H9 (cell line): ENCODE data around the gene RADIL. TPM values are rescaled to one million over a fixed set of nuclear protein-coding genes. Genes with fewer than 3 reads are reported as not detected.

Experiments
- DNase-seq: peaks from one replicate; pipeline ENCODE4 v3.0.0-alpha.2; 2017
- H2AFZ ChIP-seq: one replicate; pipeline ENCODE4 v1.6.1; 2013; ENCODE audit warnings: mild to moderate bottlenecking, low read length, control low read depth, moderate library complexity
- H2AK5ac ChIP-seq: 2 replicates; pipeline ENCODE4 v1.6.1; 2013; ENCODE audit warnings: low read length, control low read depth, mixed read lengths; ENCODE audit not compliant: insufficient read length
- H2BK120ac ChIP-seq: one replicate; pipeline ENCODE4 v1.6.1; 2013; ENCODE audit warnings: low read depth, mild to moderate bottlenecking, low read length, control low read depth, inconsistent platforms; ENCODE audit not compliant: poor library complexity, severe bottlenecking
- H2BK12ac ChIP-seq: 2 replicates; pipeline ENCODE4 v1.6.1; 2013; ENCODE audit warnings: low read length, control low read depth, mixed read lengths, low read depth; ENCODE audit not compliant: insufficient read length
- H2BK15ac ChIP-seq: 2 replicates; pipeline ENCODE4 v1.6.1; 2013; ENCODE audit warnings: low read depth, low read length, control low read depth
- H2BK20ac ChIP-seq: one replicate; pipeline ENCODE4 v1.6.1; 2013; ENCODE audit warnings: low read depth, mild to moderate bottlenecking, low read length, control low read depth, inconsistent platforms; ENCODE audit not compliant: poor library complexity, severe bottlenecking
- H2BK5ac ChIP-seq: 2 replicates; pipeline ENCODE4 v1.6.1; 2013; ENCODE audit warnings: low read length, control low read depth, mixed read lengths; ENCODE audit not compliant: insufficient read length
- H3K14ac ChIP-seq: 2 replicates; pipeline ENCODE4 v1.6.1; 2013; ENCODE audit warnings: low read length, control low read depth; ENCODE audit not compliant: insufficient read depth
- H3K18ac ChIP-seq: 2 replicates; pipeline ENCODE4 v1.6.1; 2013; ENCODE audit warnings: low read depth, mild to moderate bottlenecking, mixed read lengths, low read length, control low read depth; ENCODE audit not compliant: insufficient read length
- H3K23ac ChIP-seq: 2 replicates; pipeline ENCODE4 v1.6.1; 2013; ENCODE audit warnings: low read length, control low read depth, mixed read lengths, low read depth; ENCODE audit not compliant: insufficient read length
- H3K23me2 ChIP-seq: 2 replicates; pipeline ENCODE4 v1.6.1; 2013; ENCODE audit warnings: low read depth, mild to moderate bottlenecking, mixed read lengths, low read length, control low read depth; ENCODE audit not compliant: insufficient read length, poor library complexity, severe bottlenecking
- H3K27ac ChIP-seq: 2 replicates; pipeline ENCODE4 v1.5.1; 2013; ENCODE audit warnings: low read length, control low read depth, mixed read lengths, low read depth; ENCODE audit not compliant: insufficient read length
- H3K27me3 ChIP-seq: 2 replicates; pipeline ENCODE4 v1.6.1; 2013; ENCODE audit warnings: low read length, control low read depth, inconsistent platforms; ENCODE audit not compliant: insufficient read depth
- H3K4ac ChIP-seq: 2 replicates; pipeline ENCODE4 v1.6.1; 2013; ENCODE audit warnings: low read depth, mild to moderate bottlenecking, control low read depth, inconsistent platforms, low read length, moderate library complexity
- H3K4me1 ChIP-seq: 2 replicates; pipeline ENCODE4 v1.6.1; 2013; ENCODE audit warnings: low read length, control low read depth, inconsistent platforms; ENCODE audit not compliant: insufficient read depth
- H3K4me2 ChIP-seq: 2 replicates; pipeline ENCODE4 v1.6.1; 2013; ENCODE audit warnings: low read length, control low read depth, mixed read lengths; ENCODE audit not compliant: insufficient read length, insufficient read depth
- H3K56ac ChIP-seq: 2 replicates; pipeline ENCODE4 v1.6.1; 2013; ENCODE audit warnings: low read depth, mild to moderate bottlenecking, mixed read lengths, low read length, control low read depth; ENCODE audit not compliant: insufficient read length
- H3K79me1 ChIP-seq: 2 replicates; pipeline ENCODE4 v1.6.1; 2013; ENCODE audit warnings: low read depth, mild to moderate bottlenecking, moderate library complexity, low read length, control low read depth, inconsistent platforms; ENCODE audit not compliant: insufficient read depth, poor library complexity, severe bottlenecking
- H3K79me2 ChIP-seq: 2 replicates; pipeline ENCODE4 v1.6.1; 2013; ENCODE audit warnings: low read length, control low read depth, inconsistent platforms; ENCODE audit not compliant: insufficient read depth
- H3K9ac ChIP-seq: 2 replicates; pipeline ENCODE4 v1.6.1; 2013; ENCODE audit warnings: low read length, control low read depth, mixed read lengths; ENCODE audit not compliant: insufficient read length; ENCODE audit errors: extremely low read depth
- H3K9me3 ChIP-seq: one replicate; pipeline ENCODE4 v1.6.1; 2013; ENCODE audit warnings: low read depth, low read length, inconsistent platforms; ENCODE audit not compliant: control insufficient read depth
- H3T11ph ChIP-seq: one replicate; pipeline ENCODE4 v1.6.1; 2013; ENCODE audit warnings: mild to moderate bottlenecking, low read length, control low read depth, inconsistent platforms
- H4K20me1 ChIP-seq: one replicate; pipeline ENCODE4 v1.6.1; 2013; ENCODE audit not compliant: control insufficient read depth, insufficient read length, insufficient read depth
- H4K5ac ChIP-seq: 2 replicates; pipeline ENCODE4 v1.6.1; 2013; ENCODE audit warnings: low read depth, mild to moderate bottlenecking, mixed read lengths, low read length, control low read depth; ENCODE audit not compliant: insufficient read length
- H4K8ac ChIP-seq: replicated peaks from 2 replicates; pipeline ENCODE4 v1.6.1; 2013; ENCODE audit warnings: low read length, control low read depth, mixed read lengths, low read depth; ENCODE audit not compliant: insufficient read length
- H4K91ac ChIP-seq: 2 replicates; pipeline ENCODE4 v1.6.1; 2013; ENCODE audit warnings: low read depth, mild to moderate bottlenecking, moderate library complexity, mixed read lengths, low read length, control low read depth; ENCODE audit not compliant: insufficient read length
- H3K27ac Mint-ChIP-seq, 3 experiments: 2 replicates in 2 of 3; 3 replicates in 1 of 3; pipeline ENCODE4 v1.8.0; 2020 to 2021; ENCODE audit warnings: mixed read lengths in 3 of 3, mild to moderate bottlenecking in 1 of 3, moderate library complexity in 1 of 3
- H3K27me3 Mint-ChIP-seq: 2 replicates; pipeline ENCODE4 v1.8.0; 2021; ENCODE audit warnings: low read depth, mild to moderate bottlenecking, moderate library complexity, mixed read lengths
- H3K36me3 Mint-ChIP-seq, 3 experiments: 2 replicates in 2 of 3; 3 replicates in 1 of 3; pipeline ENCODE4 v1.8.0; 2020 to 2021; ENCODE audit warnings: low read depth in 3 of 3, mixed read lengths in 3 of 3; ENCODE audit not compliant: insufficient read depth in 1 of 3
- H3K4me1 Mint-ChIP-seq, 2 experiments: 2 replicates each; pipeline ENCODE4 v1.8.0; 2020; ENCODE audit warnings: mixed read lengths in 2 of 2
- H3K4me3 Mint-ChIP-seq, 2 experiments: 2 replicates in 1 of 2; 3 replicates in 1 of 2; pipeline ENCODE4 v1.8.0; 2020 to 2021; ENCODE audit warnings: mild to moderate bottlenecking in 2 of 2, mixed read lengths in 2 of 2, moderate library complexity in 1 of 2
- H3K9me3 Mint-ChIP-seq, 2 experiments: 2 replicates in 1 of 2; 3 replicates in 1 of 2; pipeline ENCODE4 v1.8.0; 2020; ENCODE audit warnings: mild to moderate bottlenecking in 2 of 2, mixed read lengths in 2 of 2, moderate library complexity in 1 of 2
- CTCF ChIP-seq: fragments of 200-600 bp; sonication (generic); conservative IDR thresholded peaks from 3 replicates; pipeline ENCODE4 v1.8.0; 2021; ENCODE audit warnings: antibody characterized with exemption, mild to moderate bottlenecking
- WGBS: extraction: QIAGEN DNeasy Blood & Tissue Kit; methylation state at CpG from one replicate; pipeline ENCODE4 v1.1.7; 2013; ENCODE audit warnings: missing lambda C conversion rate, low lambda C conversion rate, mixed read lengths; ENCODE audit not compliant: insufficient read length; ENCODE audit errors: extremely low coverage; 5-methylcytosine and 5-hydroxymethylcytosine counted together
- total RNA-seq: library from RNA; stranded (reverse); gene quantifications from 2 replicates; pipeline ENCODE4 v1.2.1, GENCODE V29; 2021

Gene RADIL
- total RNA-seq, 1 experiment from 2014 or later = 4.7 TPM

- Mint-ChIP-seq H3K36me3 (peaks cover 0 to 10% (median 2%) of the 10 kb centered on the region in 3 experiments; a peak in 3 of 7 replicates), H3K27ac (no peak overlapping the region), H3K4me3 (no peak overlapping the region), H3K27me3 (no peaks in the 10 kb centered on the region; the same call in 1 of the 2 replicates), H3K9me3 (no peaks in the 10 kb centered on the region), H3K4me1 (peaks cover 9 to 20% of the 10 kb centered on the region in 2 experiments)
- Histone ChIP-seq H2BK5ac (no peak overlapping the region), H3K18ac (no peak overlapping the region), H4K20me1 (no peaks in the 10 kb centered on the region), H2BK12ac (no peak overlapping the region), H3K27me3 (no peaks in the 10 kb centered on the region), H3K56ac (no peak overlapping the region), H3K79me2 (no peaks in the 10 kb centered on the region), H3K9me3 (no peaks in the 10 kb centered on the region), H3K4me1 (no peaks in the 10 kb centered on the region), H4K8ac (no peak overlapping the region), H3K9ac (no peak overlapping the region), H3K14ac (no peak overlapping the region; the same call in 1 of the 2 replicates), H3K4me2 (no peak overlapping the region), H3K23ac (no peak overlapping the region), H3K23me2 (no peaks in the 10 kb centered on the region), H2BK20ac (no peak overlapping the region), H4K91ac (no peak overlapping the region), H3T11ph (no peak overlapping the region), H3K4ac (no peak overlapping the region), H3K27ac (no peak overlapping the region), H2BK15ac (no peak overlapping the region), H2AFZ (no peak overlapping the region), H3K79me1 (no peaks in the 10 kb centered on the region), H2BK120ac (no peak overlapping the region), H4K5ac (no peak overlapping the region), H2AK5ac (no peak overlapping the region)
- DNase-seq = no peak
- no peak for TF ChIP-seq CTCF
- WGBS = no CpG with 5 or more reads among the region's 15 CpGs
These were observed 8.1 kb downstream of the RADIL start for GRCh38 chr7:4875391-4875790.
